Bronchial epithelial cell (primary cell): ENCODE measurements around the gene ERCC4. TPM values are rescaled to one million over a fixed set of nuclear protein-coding genes. Genes with fewer than 3 reads are reported as not detected.

Source experiments
- DNase-seq: peaks from one replicate; pipeline ENCODE4 v3.0.0-alpha.2; 2010; ENCODE audit warnings: low read depth
- FAIRE-seq: peaks from 2 replicates; lab custom pipeline; 2011; peaks lifted over from hg19 to GRCh38; lab: Jason Lieb, UNC
- H3K27me3 ChIP-seq: 2 replicates; pipeline ENCODE4 v1.5.1; 2011; ENCODE audit warnings: low read length; ENCODE audit not compliant: control insufficient read depth, insufficient read depth
- H3K36me3 ChIP-seq: 2 replicates; pipeline ENCODE4 v1.5.1; 2011; ENCODE audit warnings: low read length; ENCODE audit not compliant: control insufficient read depth, insufficient read depth
- H3K4me3 ChIP-seq: 2 replicates; pipeline ENCODE4 v1.5.1; 2011; ENCODE audit warnings: mild to moderate bottlenecking, low read depth, low read length, control low read depth
- CTCF ChIP-seq: IDR thresholded peaks from 2 replicates; pipeline ENCODE4 v1.5.1; 2011; ENCODE audit warnings: mild to moderate bottlenecking, moderate library complexity, low read length, control low read depth, inconsistent platforms; ENCODE audit not compliant: insufficient read depth, severe bottlenecking
- total RNA-seq: library from RNA; depleted of rRNA; stranded (reverse); fragments of >200 nt; gene quantifications from 2 replicates; pipeline ENCODE4 v1.2.1, GENCODE V29; 2014

Gene ERCC4
- total RNA-seq, 1 donor from 2014 or later, result 3.9 TPM

GRCh38 chr16:13911871-13912270 lies 8.1 kb upstream of the ERCC4 start:
- TF ChIP-seq CTCF, result no peak
- FAIRE-seq (no peak), DNase-seq (no peak)
- Histone ChIP-seq H3K4me3 (no peak overlapping the region), H3K27me3 (no peaks in the 10 kb centered on the region), H3K36me3 (no peaks in the 10 kb centered on the region)

- TF ChIP-seq CTCF, result no peak
- H3K4me3 ChIP-seq, result no peak overlapping the region
- DNase-seq (no peak), FAIRE-seq (no peak)
- no peaks in the 10 kb centered on the region for H3K36me3 ChIP-seq
- H3K27me3 ChIP-seq, result no peaks in the 10 kb centered on the region
Observed at GRCh38 chr16:13912891-13913290, 7.1 kb upstream of the ERCC4 start.

- FAIRE-seq, result no peak
- H3K27me3 ChIP-seq, result no peaks in the 10 kb centered on the region
- H3K36me3 ChIP-seq, result no peaks in the 10 kb centered on the region
- H3K4me3 ChIP-seq, result no peak overlapping the region
- DNase-seq, result no peak
- TF ChIP-seq CTCF, result no peak
Observed at GRCh38 chr16:13913374-13914292, 6.3 kb upstream of the ERCC4 start.

GRCh38 chr16:13915033-13915635 lies 4.8 kb upstream of the ERCC4 start:
- H3K27me3 ChIP-seq, result no peaks in the 10 kb centered on the region
- no peak for FAIRE-seq
- H3K36me3 ChIP-seq, result no peaks in the 10 kb centered on the region
- no peak for TF ChIP-seq CTCF
- DNase-seq, result no peak
- no peak overlapping the region for H3K4me3 ChIP-seq

GRCh38 chr16:13919330-13919682 lies 648 bp upstream of the ERCC4 start:
- FAIRE-seq (no peak), DNase-seq (peak; percentile 49)
- no peaks in the 10 kb centered on the region for H3K27me3 ChIP-seq
- no peak overlapping the region for H3K4me3 ChIP-seq
- peaks cover 2% of the 10 kb centered on the region for H3K36me3 ChIP-seq
- no peak for TF ChIP-seq CTCF
